ENCODE measurements around the gene SDK2. TPM values are rescaled to one million over a fixed set of nuclear protein-coding genes. Genes with fewer than 3 reads are reported as not detected.

Gene SDK2
- polyA plus RNA-seq, 3 donors = 0.01 TPM; not detected in 2

GRCh38 chr17:73522696-73523095, 121.5 kb downstream of the SDK2 start:
- H3K4me3 Mint-ChIP-seq = no peak overlapping the region
- H3K36me3 Mint-ChIP-seq = no peaks in the 10 kb centered on the region
- no peak overlapping the region for H3K27ac Mint-ChIP-seq
- no peak for DNase-seq
- H3K4me1 Mint-ChIP-seq = no peaks in the 10 kb centered on the region
- no peaks in the 10 kb centered on the region for H3K27me3 ChIP-seq (ENCODE audit: control insufficient read depth in 2 of 2, insufficient read depth in 2 of 2, low read length in 2 of 2)
- H3K27me3 Mint-ChIP-seq (ENCODE audit: low read depth in 3 of 3) = peaks cover 0 to 3% (median 2%) of the 10 kb centered on the region in 3 donors
- H3K9me3 Mint-ChIP-seq = peaks cover 0 to 3% (median 0%) of the 10 kb centered on the region in 7 donors
- H4K20me1 ChIP-seq (ENCODE audit: insufficient read depth, low read length) = no peaks in the 10 kb centered on the region
- no peaks in the 10 kb centered on the region for H3K36me3 ChIP-seq (replicated peaks in 1 of 2; ENCODE audit: control insufficient read depth in 1 of 2, insufficient read depth in 2 of 2, low read length in 2 of 2)
- no peak overlapping the region for H2AFZ ChIP-seq (ENCODE audit: insufficient read depth, low read depth, low read length, poor library complexity, severe bottlenecking)
- no peak for TF ChIP-seq CTCF (IDR thresholded peaks at IDR 0.05)
- WGBS (ENCODE audit: insufficient coverage) = 95% methylated on average over 2 of the region's 5 CpGs
- intact Hi-C loops (cut with micrococcal nuclease) = no loop called here
- H3K9me3 ChIP-seq (replicated peaks in 1 of 2; ENCODE audit: control insufficient read depth in 1 of 2, insufficient read depth in 1 of 2, low read length in 2 of 2) = no peaks in the 10 kb centered on the region
- H3K27ac ChIP-seq (ENCODE audit: low read depth in 1 of 2, low read length in 2 of 2) = no peak overlapping the region
- no peaks in the 10 kb centered on the region for H3K4me1 ChIP-seq (ENCODE audit: control insufficient read depth in 1 of 2, insufficient read depth in 2 of 2, low read length in 2 of 2)
- H3K4me3 ChIP-seq (replicated peaks in 1 of 3; ENCODE audit: low read depth in 2 of 3, low read length in 3 of 3) = no peak overlapping the region
- H3K4me2 ChIP-seq (replicated peaks; ENCODE audit: extremely low read depth, low read length, poor library complexity, severe bottlenecking) = no peak overlapping the region
- no peak overlapping the region for H3K9ac ChIP-seq (ENCODE audit: insufficient read depth, low read length, poor library complexity, severe bottlenecking)
- no peaks in the 10 kb centered on the region for H3K79me2 ChIP-seq (ENCODE audit: insufficient read depth, low read length)

- Mint-ChIP-seq H3K4me3 (no peak overlapping the region), H3K36me3 (no peaks in the 10 kb centered on the region), H3K9me3 (peaks cover 0 to 3% (median 0%) of the 10 kb centered on the region in 7 donors), H3K27me3 (ENCODE audit: low read depth in 3 of 3) (peaks cover 0 to 3% (median 2%) of the 10 kb centered on the region in 3 donors), H3K4me1 (no peaks in the 10 kb centered on the region), H3K27ac (no peak overlapping the region)
- intact Hi-C loops (cut with micrococcal nuclease) = no loop called here
- Histone ChIP-seq H2AFZ (ENCODE audit: insufficient read depth, low read depth, low read length, poor library complexity, severe bottlenecking) (no peak overlapping the region), H3K4me3 (replicated peaks in 1 of 3; ENCODE audit: low read depth in 2 of 3, low read length in 3 of 3) (no peak overlapping the region), H3K4me1 (ENCODE audit: control insufficient read depth in 1 of 2, insufficient read depth in 2 of 2, low read length in 2 of 2) (no peaks in the 10 kb centered on the region), H3K9ac (ENCODE audit: insufficient read depth, low read length, poor library complexity, severe bottlenecking) (no peak overlapping the region), H4K20me1 (ENCODE audit: insufficient read depth, low read length) (no peaks in the 10 kb centered on the region), H3K27ac (ENCODE audit: low read depth in 1 of 2, low read length in 2 of 2) (no peak overlapping the region), H3K9me3 (replicated peaks in 1 of 2; ENCODE audit: control insufficient read depth in 1 of 2, insufficient read depth in 1 of 2, low read length in 2 of 2) (no peaks in the 10 kb centered on the region), H3K4me2 (replicated peaks; ENCODE audit: extremely low read depth, low read length, poor library complexity, severe bottlenecking) (no peak overlapping the region), H3K27me3 (ENCODE audit: control insufficient read depth in 2 of 2, insufficient read depth in 2 of 2, low read length in 2 of 2) (no peaks in the 10 kb centered on the region), H3K36me3 (replicated peaks in 1 of 2; ENCODE audit: control insufficient read depth in 1 of 2, insufficient read depth in 2 of 2, low read length in 2 of 2) (no peaks in the 10 kb centered on the region), H3K79me2 (ENCODE audit: insufficient read depth, low read length) (no peaks in the 10 kb centered on the region)
- DNase-seq = no peak
- TF ChIP-seq CTCF (IDR thresholded peaks at IDR 0.05) = no peak
- 89% methylated on average over 6 of the region's 6 CpGs for WGBS (ENCODE audit: insufficient coverage)
These were observed 122.1 kb downstream of the SDK2 start for GRCh38 chr17:73522107-73522506.
